Left lung (tissue), 10 donors: ENCODE results near the gene LIMA1. TPM values are rescaled to one million over a fixed set of nuclear protein-coding genes. Genes with fewer than 3 reads are reported as not detected.

Source experiments
- ATAC-seq: fragments of 200-7000 bp; cut with Tn5 transposase; one replicate; pipeline ENCODE4 v1.9.1; 2020; ENCODE audit warnings: moderate library complexity
- DNase-seq, 4 donors: peaks; one replicate each; pipeline ENCODE4 v3.0.0-alpha.2; 2013 to 2020
- H3K27ac ChIP-seq, 2 donors: fragments of 200-600 bp; sonication (generic) in 1 of 2; one replicate each; pipeline versions ENCODE4 v1.5.0 to v1.8.0; 2020 to 2021
- H3K27me3 ChIP-seq, 2 donors: fragments of 200-600 bp; sonication (generic) in 1 of 2; one replicate each; pipeline versions ENCODE4 v1.5.0 to v1.8.0; 2020 to 2021
- H3K36me3 ChIP-seq, 2 donors: fragments of 200-600 bp; sonication (generic) in 1 of 2; one replicate each; pipeline versions ENCODE4 v1.5.0 to v1.8.0; 2020 to 2021
- H3K4me1 ChIP-seq, 2 donors: fragments of 200-600 bp; one replicate each; pipeline ENCODE4 v1.8.0; 2021
- H3K4me3 ChIP-seq, 2 donors: fragments of 200-600 bp; sonication (generic) in 1 of 2; one replicate each; pipeline versions ENCODE4 v1.5.0 to v1.8.0; 2020 to 2021; ENCODE audit warnings: mild to moderate bottlenecking in 1 of 2
- H3K9me3 ChIP-seq, 2 donors: fragments of 200-600 bp; sonication (generic) in 1 of 2; one replicate each; pipeline versions ENCODE4 v1.5.0 to v1.8.0; 2020 to 2021
- CTCF ChIP-seq, 2 donors: fragments of 200-600 bp; sonication (generic) in 1 of 2; IDR thresholded peaks; one replicate each; pipeline versions ENCODE4 v1.5.0 to v1.8.0; 2021; ENCODE audit warnings: antibody characterized with exemption in 2 of 2
- intact Hi-C, 2 donors: fragments of 100-400 bp; cut with DNase I; formaldehyde crosslinking; loops; one replicate each; pipeline versions ENCODE4 v1.11.2 to v1.14.2; 2022
- polyA plus RNA-seq, 6 donors: library from polyadenylated mRNA; unstranded; fragments of 120-200 nt; gene quantifications; one replicate each; pipeline ENCODE4 v1.2.1, GENCODE V29; 2013; ENCODE audit not compliant: insufficient read length in 6 of 6
- total RNA-seq, 2 donors: library from RNA; stranded (reverse); fragmentation: NEBNext Ultra II Directional; extraction: Animal tissue kit (Norgen Biotek cat#: 25700); gene quantifications; one replicate each; pipeline ENCODE4 v1.2.1, GENCODE V29; 2021
- donor health status: DM: no; HTN: yes; CAD: no.
- donor health status: DM: no; HTN: no; CAD: no.

The LIMA1 gene
- total and polyA plus RNA-seq, 8 donors, result 71.9 to 91.0 (median 81.9) TPM

- Histone ChIP-seq H3K36me3 (no peaks in the 10 kb centered on the region), H3K4me3 (no peak overlapping the region), H3K9me3 (no peaks in the 10 kb centered on the region), H3K27ac (no peak overlapping the region), H3K27me3 (no peaks in the 10 kb centered on the region), H3K4me1 (peaks cover 5 to 17% of the 10 kb centered on the region in 2 donors)
- no peak for ATAC-seq
- DNase-seq, result no peak
- intact Hi-C loops, result no loop called here
- no peak for TF ChIP-seq CTCF (IDR thresholded peaks at IDR 0.05)
These were observed 19.5 kb downstream of the LIMA1 start for GRCh38 chr12:50263832-50264231.

GRCh38 chr12:50261654-50262053 lies 21.7 kb downstream of the LIMA1 start:
- Histone ChIP-seq H3K36me3 (no peaks in the 10 kb centered on the region), H3K4me3 (no peak overlapping the region), H3K27me3 (no peaks in the 10 kb centered on the region), H3K9me3 (no peaks in the 10 kb centered on the region), H3K27ac (no peak overlapping the region), H3K4me1 (peaks cover 16 to 36% of the 10 kb centered on the region in 2 donors)
- DNase-seq (no peak), ATAC-seq (no peak)
- TF ChIP-seq CTCF (IDR thresholded peaks at IDR 0.05), result no peak
- intact Hi-C loops, result no loop called here

- Histone ChIP-seq H3K4me1 (peaks cover 16 to 36% of the 10 kb centered on the region in 2 donors), H3K4me3 (no peak overlapping the region), H3K36me3 (no peaks in the 10 kb centered on the region), H3K27ac (peak overlapping the region; percentile 21 to 27), H3K27me3 (no peaks in the 10 kb centered on the region), H3K9me3 (no peaks in the 10 kb centered on the region)
- intact Hi-C loops, result no loop called here
- TF ChIP-seq CTCF (IDR thresholded peaks at IDR 0.05), result no peak
- ATAC-seq, result peak; percentile 56
- no peak for DNase-seq
These were observed 25.2 kb downstream of the LIMA1 start for GRCh38 chr12:50258167-50258551.

- DNase-seq (peak in 1 of 4 donors; percentile 48), ATAC-seq (peak; percentile 42)
- H3K4me3 ChIP-seq, result no peak overlapping the region
- H3K27ac ChIP-seq, result peak overlapping the region; percentile 21 to 27
- no peaks in the 10 kb centered on the region for H3K36me3 ChIP-seq
- TF ChIP-seq CTCF (IDR thresholded peaks at IDR 0.05), result no peak
- no peaks in the 10 kb centered on the region for H3K9me3 ChIP-seq
- H3K4me1 ChIP-seq, result peaks cover 16 to 36% of the 10 kb centered on the region in 2 donors
- intact Hi-C loops, result no loop called here
- H3K27me3 ChIP-seq, result no peaks in the 10 kb centered on the region
These were observed 25.8 kb downstream of the LIMA1 start for GRCh38 chr12:50257236-50258166.

GRCh38 chr12:50256761-50257160 lies 26.6 kb downstream of the LIMA1 start:
- Histone ChIP-seq H3K36me3 (no peaks in the 10 kb centered on the region), H3K27me3 (no peaks in the 10 kb centered on the region), H3K4me3 (no peak overlapping the region), H3K27ac (no peak overlapping the region), H3K9me3 (no peaks in the 10 kb centered on the region), H3K4me1 (peaks cover 16 to 36% of the 10 kb centered on the region in 2 donors)
- intact Hi-C loops, result no loop called here
- no peak for TF ChIP-seq CTCF (IDR thresholded peaks at IDR 0.05)
- DNase-seq (no peak), ATAC-seq (no peak)
